Stimulated activated CD4-positive, alpha-beta T cell treated with anti-CD3 and anti-CD28 coated beads, Interleukin-4, amount 100 ng/mL, for 48 hours (primary cell): ENCODE measurements around the gene SLC39A3.

Experiments
- DNase-seq, 2 donors: peaks; one replicate each; pipeline ENCODE4 v3.0.0-alpha.2; 2020; ENCODE audit warnings: low read depth in 2 of 2

Gene SLC39A3

DNA sequence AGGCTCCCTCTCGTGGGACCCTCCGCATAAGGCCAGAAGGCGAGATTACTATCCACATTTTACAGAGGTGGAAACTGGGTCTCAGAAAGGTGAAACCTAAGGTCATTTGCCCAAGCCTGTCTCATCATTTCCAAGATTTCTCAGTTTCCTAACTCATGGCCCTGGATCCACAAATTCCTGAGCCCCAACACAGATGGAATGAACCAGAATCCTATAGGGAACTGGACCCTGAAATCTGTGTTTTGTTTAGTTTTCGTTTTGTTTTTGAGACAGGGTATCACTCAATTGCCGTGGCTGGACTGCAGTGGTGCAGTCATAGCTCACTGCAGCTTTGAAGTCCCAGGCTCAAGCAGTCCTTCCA is 36.8 kb downstream of the SLC39A3 start:
- DNase-seq, result no peak

DNA sequence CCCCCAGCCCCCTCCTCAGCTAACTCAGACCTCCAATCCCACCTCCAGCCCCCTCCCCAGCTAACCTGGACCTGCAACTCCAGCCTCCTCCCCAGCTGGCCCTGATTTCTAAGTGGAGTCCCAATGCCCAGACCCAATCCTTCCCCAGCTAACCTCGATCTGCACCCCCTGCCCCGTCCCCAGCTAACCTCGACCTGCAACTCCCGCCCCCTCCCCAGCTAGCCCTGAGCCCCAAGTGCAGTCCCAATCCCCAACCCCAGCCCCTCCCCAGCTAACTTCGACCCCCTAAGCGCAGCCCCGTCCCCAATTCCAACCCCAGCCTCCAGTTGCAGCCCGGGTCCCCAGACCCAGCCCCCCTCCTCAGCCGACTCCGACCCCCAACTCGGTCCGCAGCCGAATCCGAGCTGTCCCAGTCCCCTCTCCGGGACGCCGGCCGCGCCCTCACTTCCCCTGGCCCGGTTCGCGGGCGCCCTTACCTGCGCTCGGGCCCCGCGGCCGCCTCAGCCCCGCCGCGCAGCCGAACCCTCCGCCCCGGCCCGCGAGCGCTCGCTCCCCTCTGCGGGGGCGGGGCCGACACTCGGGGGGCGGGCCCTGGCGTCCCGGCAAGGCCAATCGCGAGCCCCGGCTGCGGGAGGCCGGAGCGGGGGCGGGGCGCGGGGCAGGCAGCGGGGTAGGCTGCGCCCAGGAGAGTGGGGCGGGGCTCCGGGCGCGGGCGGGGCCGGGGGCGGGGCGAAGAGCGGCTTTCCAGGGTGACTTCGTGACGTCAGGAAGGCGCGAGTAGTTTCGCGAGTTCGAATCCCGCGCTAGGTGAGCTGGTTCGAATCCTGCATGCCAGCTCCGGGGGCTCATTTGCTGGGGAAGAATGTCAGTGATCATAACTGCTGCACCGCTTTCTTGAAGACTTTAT is 37.4 kb downstream of the SLC39A3 start, which contains the start of gene GNG7:
GNG7 (minus strand) TSS at position 525 of the 907 bp plus-strand sequence. CDS start 182,006 bp downstream, outside the sequence.
- DNase-seq, result peak; percentile 95 to 97

DNA sequence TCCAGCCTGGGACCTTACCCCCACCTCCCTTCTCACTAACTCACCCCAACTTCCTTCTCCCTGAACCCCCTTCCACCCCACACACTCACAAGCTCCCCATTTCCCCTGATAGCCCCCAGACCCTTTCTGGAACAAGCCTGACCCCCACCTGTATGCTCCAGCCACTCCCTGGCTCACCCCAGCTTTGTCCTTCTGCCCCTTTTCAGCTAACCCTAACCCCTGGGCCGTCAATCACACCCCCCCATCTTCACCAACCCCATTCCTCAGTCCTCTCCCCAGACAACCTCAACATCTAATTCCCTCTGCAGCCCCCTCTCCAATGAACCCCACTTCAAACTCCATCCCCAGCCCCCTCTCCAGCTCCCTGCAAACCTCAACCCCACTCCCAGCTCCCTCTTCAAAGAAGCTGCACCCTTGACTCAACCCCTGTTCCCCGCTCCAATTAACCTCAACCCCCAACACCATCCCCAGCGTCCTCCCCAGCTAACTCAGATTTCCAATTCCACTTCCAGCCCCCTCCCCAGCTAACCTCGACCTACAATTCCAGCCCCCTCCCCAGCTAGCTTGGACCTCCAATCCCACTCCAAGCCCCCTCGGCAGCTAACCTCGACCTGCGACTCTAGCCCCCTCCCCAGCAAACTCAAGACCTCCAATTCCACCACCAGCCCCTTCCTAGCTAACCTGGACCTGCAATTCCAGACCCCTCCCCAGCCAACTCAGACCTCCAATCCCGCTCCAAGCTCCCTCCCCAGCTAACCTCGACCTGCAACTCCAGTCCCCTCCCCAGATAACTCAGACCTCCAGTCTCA is 38.3 kb downstream of the SLC39A3 start:
- no peak for DNase-seq

DNA sequence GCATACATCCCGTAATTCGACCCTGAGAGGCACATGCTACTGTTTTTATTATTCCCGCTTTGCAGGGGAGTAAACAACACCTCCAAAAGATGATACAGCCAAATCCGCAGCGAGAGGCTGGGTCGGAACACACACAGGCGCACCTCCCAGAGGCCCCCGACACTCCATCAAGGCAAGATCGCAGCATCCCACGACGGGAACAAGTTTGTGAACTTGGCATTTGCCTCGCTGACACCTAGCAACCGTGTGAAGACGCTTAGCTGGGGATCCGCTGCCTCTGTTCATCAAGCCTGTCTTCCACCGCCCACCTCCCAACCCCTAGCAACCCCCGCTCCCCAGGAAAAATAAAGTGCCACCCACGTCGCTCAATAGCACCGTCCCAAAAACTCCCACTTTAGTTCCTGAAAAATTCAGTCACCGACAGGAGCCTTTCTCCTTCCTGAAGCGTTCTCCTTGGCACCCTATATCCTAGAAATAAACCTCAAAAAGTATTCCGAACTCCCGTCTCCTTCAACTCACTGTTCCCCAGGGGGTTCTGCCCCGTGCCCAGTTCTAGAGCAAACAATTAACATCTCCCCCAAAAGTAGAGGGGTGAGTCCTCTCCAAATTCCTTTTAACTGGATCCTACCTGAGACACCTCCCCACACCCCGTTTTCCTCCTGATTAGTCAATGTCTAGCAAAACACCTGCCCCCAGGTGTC is 39.0 kb downstream of the SLC39A3 start:
- no peak for DNase-seq

DNA sequence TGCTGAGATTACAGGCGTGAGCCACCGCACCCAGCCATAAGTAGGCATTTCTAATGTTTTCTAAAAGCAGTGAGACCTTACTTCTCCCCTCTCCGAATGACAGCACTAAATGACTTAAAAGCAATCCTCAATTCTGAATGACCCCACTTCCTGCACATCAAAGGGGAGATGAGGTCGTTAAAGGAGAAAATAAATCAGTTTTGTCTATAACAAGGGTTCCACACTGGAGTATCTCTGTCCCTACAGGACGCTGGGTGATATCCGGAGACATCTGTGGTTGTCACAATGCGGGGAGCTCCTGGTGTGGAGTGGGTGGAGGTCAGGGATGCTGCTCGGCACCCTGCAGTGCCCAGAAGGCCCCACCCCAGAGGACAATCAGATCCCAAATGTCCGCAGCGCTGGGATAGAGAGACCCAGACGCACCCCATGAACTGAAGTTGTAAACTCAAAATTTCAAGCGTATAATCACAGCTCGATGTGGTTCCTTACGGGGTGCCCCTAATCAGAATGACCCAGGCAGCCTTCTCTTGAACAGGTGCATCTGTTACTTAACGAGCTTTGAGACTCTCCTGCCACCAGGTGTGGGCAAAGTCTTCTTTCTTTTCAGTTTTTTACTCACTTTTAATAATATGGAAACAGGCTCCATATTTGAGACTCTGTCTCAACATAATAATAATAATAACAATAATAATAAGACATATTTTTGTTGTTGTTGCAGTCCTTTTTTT is 40.2 kb downstream of the SLC39A3 start:
- no peak for DNase-seq

GRCh38 chr19:2694196-2694595 is 45.6 kb downstream of the SLC39A3 start:
- DNase-seq, result no peak

GRCh38 chr19:2693492-2694160 is 46.2 kb downstream of the SLC39A3 start:
- no peak for DNase-seq

GRCh38 chr19:2691951-2692350 is 47.9 kb downstream of the SLC39A3 start:
- DNase-seq, result no peak

GRCh38 chr19:2690856-2691255 is 49.0 kb downstream of the SLC39A3 start:
- no peak for DNase-seq

DNA sequence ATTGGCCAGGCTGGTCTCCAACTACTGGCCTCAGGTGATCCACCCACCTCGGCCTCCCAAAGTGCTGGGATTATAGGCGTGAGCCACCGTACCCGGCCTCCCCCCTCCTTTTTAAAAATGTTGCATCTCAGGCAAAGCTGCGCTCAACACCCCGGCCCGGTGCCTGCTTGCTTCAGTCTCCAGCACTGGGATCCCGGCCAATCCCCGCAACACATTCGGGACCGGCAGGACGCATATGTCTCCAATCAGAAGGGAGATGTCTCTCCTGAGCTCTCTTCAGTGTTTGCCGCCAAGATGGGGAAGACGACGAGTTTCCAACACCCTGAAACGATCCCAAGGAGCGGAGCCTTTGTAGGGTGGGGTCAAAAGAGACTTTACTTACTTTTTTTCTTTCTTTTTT is 53.5 kb downstream of the SLC39A3 start:
- DNase-seq, result no peak

DNA sequence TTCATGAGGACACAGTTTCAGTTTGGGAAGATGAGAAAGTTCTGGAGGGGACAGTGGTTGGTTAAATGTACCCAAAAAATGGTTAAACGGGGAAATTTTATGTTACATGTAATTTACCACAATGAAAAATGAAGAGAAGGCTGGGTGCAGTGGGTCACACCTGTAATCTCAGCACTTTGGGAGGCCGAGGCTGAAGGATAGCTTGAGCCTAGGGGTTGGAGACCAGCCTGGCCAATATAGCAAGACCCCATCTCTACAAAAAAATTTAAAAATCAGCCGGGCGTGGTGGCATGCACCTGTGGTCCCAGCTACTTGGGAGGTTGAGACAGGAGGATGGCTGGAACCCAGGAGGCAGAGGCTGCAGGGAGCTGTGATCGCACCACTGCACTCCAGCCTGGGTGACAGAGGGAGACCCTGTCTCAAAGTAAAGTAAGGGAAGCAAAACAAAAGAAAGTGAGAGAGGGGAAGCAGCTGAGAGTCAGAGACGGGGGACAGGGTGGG is 54.6 kb downstream of the SLC39A3 start:
- DNase-seq, result no peak

- no peak for DNase-seq
Observed at GRCh38 chr19:2683430-2684003, 56.3 kb downstream of the SLC39A3 start.
